ENCODE measurements around the gene SPINT2.

DNA sequence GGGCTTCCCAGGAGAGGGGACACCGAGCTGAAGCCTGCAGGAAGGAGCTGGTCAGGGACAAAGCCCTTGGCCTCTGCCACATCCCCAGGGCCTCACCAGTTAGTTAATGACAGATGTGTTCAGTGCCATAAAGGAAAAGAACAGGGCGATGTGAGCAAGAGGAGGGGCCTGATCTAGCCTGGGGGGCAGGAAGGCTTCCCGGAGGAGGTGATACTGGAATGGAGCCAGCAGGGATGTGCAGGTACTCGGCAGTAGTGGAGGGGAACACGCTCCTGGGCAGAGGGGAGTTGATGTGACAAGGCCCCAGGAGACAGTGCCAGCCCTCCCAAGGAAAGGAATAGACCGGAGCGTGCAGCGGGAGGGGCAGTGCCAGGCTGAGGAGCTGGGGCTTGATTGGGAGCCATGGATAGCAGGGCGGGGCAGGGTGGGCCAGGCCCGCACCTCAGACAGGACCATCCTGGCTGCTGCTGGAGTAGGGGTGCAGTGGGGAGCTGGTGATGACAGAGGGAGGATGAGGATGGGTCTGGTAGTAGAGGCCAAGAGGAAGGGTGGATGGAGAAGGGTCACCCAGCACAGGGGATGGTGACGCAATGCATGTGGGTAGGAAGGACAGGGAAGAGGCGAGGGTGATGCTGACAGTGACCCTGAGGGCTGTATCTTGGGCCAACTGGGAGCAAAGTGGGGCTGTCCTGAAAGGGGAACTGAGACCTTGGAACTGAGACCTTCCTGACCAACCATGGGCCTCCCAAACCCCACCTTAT, 43.8 kb downstream of the SPINT2 start:
- TF ChIP-seq ZNF589 (CRISPR knock-in tag; conservative IDR thresholded peaks at IDR 0.05), result no peak
- TF ChIP-seq ZNF44 (CRISPR knock-in tag; IDR thresholded peaks at IDR 0.05), result no peak
- no peak for TF ChIP-seq CCAR2 (optimal IDR thresholded peaks at IDR 0.05; ENCODE audit: low read depth, low read length)
- TF ChIP-seq, protein P1, sequence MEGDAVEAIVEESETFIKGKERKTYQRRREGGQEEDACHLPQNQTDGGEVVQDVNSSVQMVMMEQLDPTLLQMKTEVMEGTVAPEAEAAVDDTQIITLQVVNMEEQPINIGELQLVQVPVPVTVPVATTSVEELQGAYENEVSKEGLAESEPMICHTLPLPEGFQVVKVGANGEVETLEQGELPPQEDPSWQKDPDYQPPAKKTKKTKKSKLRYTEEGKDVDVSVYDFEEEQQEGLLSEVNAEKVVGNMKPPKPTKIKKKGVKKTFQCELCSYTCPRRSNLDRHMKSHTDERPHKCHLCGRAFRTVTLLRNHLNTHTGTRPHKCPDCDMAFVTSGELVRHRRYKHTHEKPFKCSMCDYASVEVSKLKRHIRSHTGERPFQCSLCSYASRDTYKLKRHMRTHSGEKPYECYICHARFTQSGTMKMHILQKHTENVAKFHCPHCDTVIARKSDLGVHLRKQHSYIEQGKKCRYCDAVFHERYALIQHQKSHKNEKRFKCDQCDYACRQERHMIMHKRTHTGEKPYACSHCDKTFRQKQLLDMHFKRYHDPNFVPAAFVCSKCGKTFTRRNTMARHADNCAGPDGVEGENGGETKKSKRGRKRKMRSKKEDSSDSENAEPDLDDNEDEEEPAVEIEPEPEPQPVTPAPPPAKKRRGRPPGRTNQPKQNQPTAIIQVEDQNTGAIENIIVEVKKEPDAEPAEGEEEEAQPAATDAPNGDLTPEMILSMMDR (CRISPR knock-in tag; IDR thresholded peaks at IDR 0.05), result no peak
- TF ChIP-seq PATZ1 (CRISPR knock-in tag; IDR thresholded peaks at IDR 0.05), result no peak
- TF ChIP-seq, protein P2, sequence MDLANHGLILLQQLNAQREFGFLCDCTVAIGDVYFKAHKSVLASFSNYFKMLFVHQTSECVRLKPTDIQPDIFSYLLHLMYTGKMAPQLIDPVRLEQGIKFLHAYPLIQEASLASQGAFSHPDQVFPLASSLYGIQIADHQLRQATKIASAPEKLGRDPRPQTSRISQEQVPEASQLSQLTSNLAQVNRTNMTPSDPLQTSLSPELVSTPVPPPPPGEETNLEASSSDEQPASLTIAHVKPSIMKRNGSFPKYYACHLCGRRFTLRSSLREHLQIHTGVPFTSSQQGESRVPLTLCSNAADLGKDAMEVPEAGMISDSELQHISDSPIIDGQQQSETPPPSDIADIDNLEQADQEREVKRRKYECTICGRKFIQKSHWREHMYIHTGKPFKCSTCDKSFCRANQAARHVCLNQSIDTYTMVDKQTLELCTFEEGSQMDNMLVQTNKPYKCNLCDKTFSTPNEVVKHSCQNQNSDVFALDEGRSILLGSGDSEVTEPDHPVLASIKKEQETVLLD (CRISPR knock-in tag; IDR thresholded peaks at IDR 0.05; ENCODE audit: low read depth), result no peak
- TF ChIP-seq EP300 (IDR thresholded peaks at IDR 0.05; ENCODE audit: low read depth in 2 of 2, low read length in 2 of 2), result no peak
- no peak for TF ChIP-seq EP300 (CRISPR knock-in tag; IDR thresholded peaks at IDR 0.05; ENCODE audit: borderline replicate concordance)
- TF ChIP-seq JUN (CRISPR knock-in tag; IDR thresholded peaks at IDR 0.05), result no peak
- TF ChIP-seq HNRNPK (IDR thresholded peaks at IDR 0.05; ENCODE audit: low read depth, low read length, poor library complexity, severe bottlenecking), result no peak
